Activated CD4-positive, alpha-beta T cell treated with anti-CD3 and anti-CD28 coated beads for 24 hours (primary cell): ENCODE measurements around the gene EMILIN2.
"Not testable (repeated sequence)": the region's sequence is repeated elsewhere in the genome, so short reads cannot be mapped to it uniquely, and the experiment has no call there.

Experiments used
- DNase-seq, 2 donors: peaks; one replicate each; pipeline ENCODE4 v3.0.0-alpha.2; 2020; ENCODE audit warnings: low read depth in 2 of 2

EMILIN2 gene

GRCh38 chr18:2846636-2847316, at the start of gene EMILIN2:
Gene EMILIN2, plus strand, starts transcription at chr18:2847006. Its CDS starts 183 bp downstream, at chr18:2847189.
- DNase-seq = peak in 1 of 2 donors; percentile 34

- no peak for DNase-seq
These were observed 48.9 kb upstream of the EMILIN2 start for GRCh38 chr18:2797951-2798350.

GRCh38 chr18:2799369-2799768, 47.4 kb upstream of the EMILIN2 start:
- no peak for DNase-seq

- DNase-seq = no peak
These were observed 40.5 kb upstream of the EMILIN2 start for GRCh38 chr18:2805970-2806943.

GRCh38 chr18:2808640-2809039, 38.2 kb upstream of the EMILIN2 start:
- not testable (repeated sequence) for DNase-seq

GRCh38 chr18:2809666-2810183, 37.1 kb upstream of the EMILIN2 start:
- DNase-seq = not testable (repeated sequence)

GRCh38 chr18:2811416-2811815, 35.4 kb upstream of the EMILIN2 start:
- DNase-seq = no peak

GRCh38 chr18:2814928-2815327, 31.9 kb upstream of the EMILIN2 start:
- DNase-seq = no peak

- DNase-seq = no peak
These were observed 28.5 kb upstream of the EMILIN2 start for GRCh38 chr18:2818281-2818680.

- DNase-seq = no peak
These were observed 25.1 kb upstream of the EMILIN2 start for GRCh38 chr18:2821695-2822094.

GRCh38 chr18:2822213-2822921, 24.4 kb upstream of the EMILIN2 start:
- DNase-seq = no peak

GRCh38 chr18:2823202-2823601, 23.6 kb upstream of the EMILIN2 start:
- DNase-seq = no peak

GRCh38 chr18:2823966-2824365, 22.8 kb upstream of the EMILIN2 start:
- no peak for DNase-seq

GRCh38 chr18:2824865-2825264, 21.9 kb upstream of the EMILIN2 start:
- DNase-seq = no peak

GRCh38 chr18:2825613-2826175, 21.1 kb upstream of the EMILIN2 start:
- no peak for DNase-seq

- DNase-seq = no peak
These were observed 20.2 kb upstream of the EMILIN2 start for GRCh38 chr18:2826581-2826980.

- DNase-seq = no peak
These were observed 19.7 kb upstream of the EMILIN2 start for GRCh38 chr18:2827061-2827460.

GRCh38 chr18:2836118-2836517, 10.7 kb upstream of the EMILIN2 start:
- DNase-seq = not testable (repeated sequence)

- DNase-seq = not testable (repeated sequence)
These were observed 9.5 kb upstream of the EMILIN2 start for GRCh38 chr18:2837290-2837689.

- DNase-seq = no peak
These were observed 7.6 kb upstream of the EMILIN2 start for GRCh38 chr18:2839202-2839601.

GRCh38 chr18:2840521-2840920, 6.3 kb upstream of the EMILIN2 start:
- DNase-seq = no peak

GRCh38 chr18:2843146-2843545, 3.7 kb upstream of the EMILIN2 start:
- no peak for DNase-seq
